ENCODE data around the gene LYPD3. TPM values are rescaled to one million over a fixed set of nuclear protein-coding genes. Genes with fewer than 3 reads are reported as not detected.

Gene LYPD3
- total RNA-seq, 4 donors from 2014 or later: not detected

GRCh38 chr19:43479961-43480561 lies 14.7 kb upstream of the LYPD3 start:
- intact Hi-C loops (cut with DNase I; ENCODE audit: low total_unique reads) (no loop called here), in situ Hi-C loops (cut with MboI; ENCODE audit: low sequenced_read_pairs in 4 of 4) (no loop called here)
- Histone ChIP-seq H3K4me1 (peaks cover 0 to 4% of the 10 kb centered on the region in 2 donors), H3K9me3 (no peaks in the 10 kb centered on the region), H3K27me3 (no peaks in the 10 kb centered on the region), H3K27ac (no peak overlapping the region), H3K36me3 (no peaks in the 10 kb centered on the region), H3K4me3 (no peak overlapping the region)
- no peak for TF ChIP-seq POLR2A (IDR thresholded peaks at IDR 0.05)
- no peak for TF ChIP-seq CTCF (IDR thresholded peaks at IDR 0.05 in 4 of 5, conservative IDR thresholded peaks at IDR 0.05 in 1 of 5)
- ATAC-seq (no peak), DNase-seq (no peak)

- in situ Hi-C loops (cut with MboI; ENCODE audit: low sequenced_read_pairs in 4 of 4): no loop called here
- no peaks in the 10 kb centered on the region for H3K36me3 ChIP-seq
- H3K27me3 ChIP-seq: no peaks in the 10 kb centered on the region
- H3K4me3 ChIP-seq: no peak overlapping the region
- H3K4me1 ChIP-seq: peaks cover 0 to 8% of the 10 kb centered on the region in 2 donors
- intact Hi-C loops (cut with DNase I; ENCODE audit: low total_unique reads): no loop called here
- no peak for DNase-seq
- ATAC-seq: no peak
- no peak overlapping the region for H3K27ac ChIP-seq
- TF ChIP-seq CTCF (IDR thresholded peaks at IDR 0.05 in 4 of 5, conservative IDR thresholded peaks at IDR 0.05 in 1 of 5) (no peak), POLR2A (IDR thresholded peaks at IDR 0.05) (no peak)
- H3K9me3 ChIP-seq: no peaks in the 10 kb centered on the region
Observed at GRCh38 chr19:43479226-43479625, 13.8 kb upstream of the LYPD3 start.

- TF ChIP-seq POLR2A (IDR thresholded peaks at IDR 0.05) (no peak), CTCF (IDR thresholded peaks at IDR 0.05 in 4 of 5, conservative IDR thresholded peaks at IDR 0.05 in 1 of 5) (no peak)
- Histone ChIP-seq H3K27me3 (no peaks in the 10 kb centered on the region), H3K36me3 (no peaks in the 10 kb centered on the region), H3K4me3 (no peak overlapping the region), H3K27ac (no peak overlapping the region), H3K9me3 (no peaks in the 10 kb centered on the region), H3K4me1 (peaks cover 0 to 8% of the 10 kb centered on the region in 2 donors)
- ATAC-seq: no peak
- intact Hi-C loops (cut with DNase I; ENCODE audit: low total_unique reads) (no loop called here), in situ Hi-C loops (cut with MboI; ENCODE audit: low sequenced_read_pairs in 4 of 4) (no loop called here)
- no peak for DNase-seq
Observed at GRCh38 chr19:43478323-43478722, 12.9 kb upstream of the LYPD3 start.

- no peaks in the 10 kb centered on the region for H3K9me3 ChIP-seq
- no peak for ATAC-seq
- TF ChIP-seq POLR2A (IDR thresholded peaks at IDR 0.05): no peak
- TF ChIP-seq CTCF (IDR thresholded peaks at IDR 0.05 in 4 of 5, conservative IDR thresholded peaks at IDR 0.05 in 1 of 5): no peak
- H3K36me3 ChIP-seq: no peaks in the 10 kb centered on the region
- no peak overlapping the region for H3K4me3 ChIP-seq
- no peak for DNase-seq
- no peaks in the 10 kb centered on the region for H3K27me3 ChIP-seq
- H3K27ac ChIP-seq: no peak overlapping the region
- H3K4me1 ChIP-seq: peaks cover 0 to 8% of the 10 kb centered on the region in 2 donors
- in situ Hi-C loops (cut with MboI; ENCODE audit: low sequenced_read_pairs in 4 of 4): no loop called here
- intact Hi-C loops (cut with DNase I; ENCODE audit: low total_unique reads): no loop called here
Observed at GRCh38 chr19:43476606-43477005, 11.2 kb upstream of the LYPD3 start.
